CD4-positive, alpha-beta T cell treated with Interleukin-6 for 4 hours (primary cell): ENCODE measurements around the gene TFAM.

Experiments
- DNase-seq: peaks from one replicate; pipeline ENCODE4 v3.0.0-alpha.2; 2020; ENCODE audit warnings: mixed read lengths

The TFAM gene

GRCh38 chr10:58384999-58385783 is at the start of gene TFAM:
TFAM (plus strand) TSS chr10:58385410; CDS start chr10:58385548, 138 bp downstream.
- DNase-seq, result peak; percentile 97

DNA sequence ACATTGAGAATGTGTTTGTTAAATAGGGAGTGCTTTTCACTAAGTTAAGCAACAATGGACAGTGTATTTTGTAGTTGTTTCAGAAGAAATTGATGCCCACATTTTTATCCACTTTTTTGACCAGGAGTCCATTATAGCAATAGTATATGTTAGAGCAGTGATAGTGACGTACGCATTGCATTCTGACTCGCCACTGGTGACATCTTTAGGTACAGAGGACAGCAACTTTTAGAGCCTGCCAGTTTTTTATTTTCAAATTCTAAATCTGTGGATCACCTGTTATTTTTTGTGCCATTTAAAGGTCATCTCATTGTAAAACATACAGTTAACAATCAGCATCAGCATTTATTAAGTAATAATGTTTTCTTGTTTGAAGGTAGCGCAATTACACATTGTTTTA is 49.0 kb upstream of the TFAM start:
- no peak for DNase-seq

DNA sequence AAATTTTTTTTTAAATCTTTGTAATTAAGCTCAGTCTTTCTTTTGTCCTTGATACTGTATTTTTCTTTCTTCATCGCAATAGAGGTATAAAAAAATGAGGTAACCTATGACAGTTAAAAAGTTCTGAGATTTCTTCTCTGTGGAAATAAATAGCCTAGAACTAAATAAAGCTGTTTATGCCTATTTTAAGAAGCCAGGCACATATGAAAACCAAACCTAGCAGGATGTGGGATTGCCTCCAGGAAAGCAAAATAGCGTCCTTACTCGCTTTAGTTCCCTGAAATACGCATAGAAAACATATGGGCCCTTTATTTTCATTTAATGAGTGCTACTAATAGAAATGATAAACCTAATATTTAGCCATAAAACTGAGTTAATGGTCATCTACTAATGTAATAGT is 43.8 kb upstream of the TFAM start:
- no peak for DNase-seq

DNA sequence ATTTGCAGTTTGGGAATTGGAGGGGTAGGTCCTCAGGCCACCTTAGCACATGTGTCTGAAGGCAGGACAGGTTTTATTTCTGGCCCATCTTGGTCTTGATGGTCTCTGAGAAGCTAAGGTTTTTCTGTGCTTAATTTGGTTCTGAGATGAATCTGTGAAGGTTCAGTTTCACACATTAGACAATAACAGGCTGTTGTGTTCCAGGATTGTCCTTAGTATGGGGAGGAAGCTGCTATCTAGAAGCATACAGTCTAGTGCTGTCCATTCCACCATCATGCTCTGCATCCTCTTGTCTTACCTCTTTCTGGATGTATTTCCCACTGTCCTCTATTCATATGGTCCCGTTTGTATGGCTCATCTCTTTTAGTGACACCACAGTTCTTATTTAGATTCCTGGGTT is 43.3 kb upstream of the TFAM start:
- DNase-seq, result no peak

DNA sequence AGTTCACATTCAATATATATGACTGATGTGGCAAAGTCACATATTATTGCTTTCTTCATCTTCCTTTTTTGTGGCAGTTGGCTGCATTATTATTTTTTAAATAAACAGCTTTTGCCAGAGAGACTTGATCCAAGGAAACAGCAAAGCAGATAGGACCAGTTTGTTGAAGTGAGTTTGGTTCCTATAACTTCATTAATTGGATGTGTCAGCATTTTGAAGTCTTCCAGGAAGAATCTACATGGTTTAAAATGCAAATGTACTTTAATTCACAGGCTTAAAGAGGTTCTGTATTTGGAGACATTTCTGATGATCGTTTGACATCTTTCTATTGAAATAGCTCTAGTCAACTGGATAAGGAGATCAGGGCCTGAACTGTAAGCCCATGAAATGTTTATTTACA is 37.2 kb upstream of the TFAM start:
- DNase-seq, result no peak

DNA sequence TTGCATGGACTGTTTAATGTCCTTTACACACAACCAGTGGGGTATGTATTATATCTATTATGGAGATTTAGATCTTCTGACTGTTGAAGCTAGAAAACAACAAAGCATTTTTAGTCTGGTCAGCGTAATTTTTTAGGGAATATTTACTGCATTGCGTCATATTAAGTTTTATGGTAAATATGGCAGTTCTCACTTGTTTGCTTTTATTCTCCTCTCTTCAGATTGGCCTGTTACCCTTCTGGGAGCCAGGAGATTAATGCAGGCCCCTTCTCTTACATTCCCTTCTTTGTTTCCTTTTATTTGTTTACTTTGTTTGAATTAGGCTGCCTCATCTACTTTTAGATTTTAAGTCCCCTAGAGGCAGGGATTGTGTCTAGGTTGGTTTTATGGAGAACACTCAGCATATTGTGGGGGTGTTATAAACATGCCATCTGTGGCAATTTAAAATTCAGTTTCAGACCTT is 36.6 kb upstream of the TFAM start:
- no peak for DNase-seq

DNA sequence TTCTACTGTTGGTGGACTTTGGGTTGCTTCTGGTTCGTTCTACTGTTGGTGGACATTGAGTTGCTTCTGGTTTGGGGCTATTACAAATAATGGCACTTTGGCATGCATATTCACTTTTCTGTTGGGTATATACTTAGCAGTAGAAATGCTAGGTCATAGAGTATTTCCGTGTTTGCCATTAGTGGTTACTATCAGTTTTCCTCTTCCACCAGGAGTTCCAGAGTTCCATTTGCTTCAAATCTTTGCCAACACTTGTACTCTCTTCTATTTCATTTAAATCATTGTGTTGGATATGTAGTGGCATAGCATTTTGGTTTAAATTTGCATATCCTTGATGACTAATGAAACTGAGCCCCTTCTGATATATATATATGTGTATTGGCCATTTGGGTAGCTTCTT is 35.2 kb upstream of the TFAM start:
- DNase-seq, result no peak

- no peak for DNase-seq
Observed at GRCh38 chr10:58350619-58351323, 34.4 kb upstream of the TFAM start.

DNA sequence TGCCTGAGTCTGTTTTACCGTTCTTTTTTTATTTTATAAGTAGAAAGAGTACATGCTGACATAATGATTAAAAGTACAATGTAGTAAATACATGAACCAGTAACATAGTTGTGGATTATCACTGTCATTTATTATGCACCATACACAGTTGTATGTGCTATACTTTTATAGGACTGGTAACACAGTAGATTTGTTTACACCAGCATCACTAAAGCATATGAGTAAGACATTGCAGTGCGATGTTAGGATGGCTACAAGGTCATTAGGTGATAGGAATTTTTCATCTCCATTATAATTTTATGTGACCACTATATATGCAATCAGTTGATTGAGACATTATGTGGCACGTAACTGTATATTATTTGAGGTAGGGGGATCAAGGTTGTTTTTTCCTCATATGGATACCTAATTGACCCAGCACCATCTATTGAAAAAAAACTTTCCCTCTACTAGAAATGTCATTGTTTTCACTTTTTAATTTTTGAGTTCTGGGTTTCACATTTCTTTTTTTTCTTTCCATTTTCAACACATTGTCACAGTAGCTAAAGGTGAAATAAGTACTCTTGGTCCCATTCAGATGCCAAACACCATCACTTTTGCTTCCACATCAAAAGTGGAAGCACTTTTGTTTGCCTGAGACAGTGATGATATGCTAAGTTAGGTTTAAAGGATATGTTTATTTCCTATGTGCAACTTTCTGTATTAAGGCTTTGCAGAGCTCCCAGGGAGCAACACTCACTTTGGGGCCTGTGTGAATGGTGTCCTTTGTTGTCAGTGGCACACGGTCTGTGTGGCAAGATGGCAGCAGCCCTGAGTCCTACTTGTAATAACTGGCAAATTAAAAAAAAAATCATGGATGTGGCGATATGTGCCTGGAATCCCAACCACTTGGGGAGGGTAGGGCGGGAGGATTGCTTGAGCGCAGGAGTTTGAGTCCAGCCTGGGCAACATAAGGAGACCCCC is 33.3 kb upstream of the TFAM start:
- no peak for DNase-seq

DNA sequence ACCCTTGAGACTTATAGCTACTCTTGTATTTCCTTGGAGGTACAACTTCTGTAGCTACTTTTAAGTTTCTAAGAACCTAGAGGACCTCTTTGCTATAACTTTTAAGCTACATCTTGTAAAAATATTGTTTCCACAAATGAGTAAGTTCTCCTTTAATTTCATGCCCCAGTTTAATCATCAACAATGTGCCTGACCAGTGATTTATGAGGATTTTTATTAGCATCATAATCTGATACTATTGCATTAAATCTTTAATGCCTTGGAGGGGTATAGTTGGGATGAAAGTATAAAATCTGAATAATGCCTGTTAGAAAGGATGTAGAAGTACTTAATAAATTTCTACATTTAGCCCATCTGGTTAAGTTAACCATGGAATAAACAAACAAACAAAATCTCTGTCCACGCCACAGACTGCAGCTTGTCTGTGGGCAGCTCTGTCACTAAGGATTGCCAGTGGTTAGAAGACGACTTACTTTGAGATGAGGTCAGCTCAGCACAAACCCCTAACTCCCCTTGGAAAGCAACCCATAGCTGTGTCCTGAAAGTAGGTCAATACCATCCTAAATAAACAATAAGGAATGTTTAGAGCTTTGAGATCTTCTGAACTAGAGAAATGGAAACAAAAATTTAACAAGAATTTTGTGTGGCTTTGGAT is 32.1 kb upstream of the TFAM start:
- no peak for DNase-seq

GRCh38 chr10:58356756-58357155 is 28.5 kb upstream of the TFAM start:
- DNase-seq, result no peak

GRCh38 chr10:58358314-58358933 is 26.8 kb upstream of the TFAM start:
- DNase-seq, result no peak

- DNase-seq, result no peak
Observed at GRCh38 chr10:58358947-58359346, 26.3 kb upstream of the TFAM start.

DNA sequence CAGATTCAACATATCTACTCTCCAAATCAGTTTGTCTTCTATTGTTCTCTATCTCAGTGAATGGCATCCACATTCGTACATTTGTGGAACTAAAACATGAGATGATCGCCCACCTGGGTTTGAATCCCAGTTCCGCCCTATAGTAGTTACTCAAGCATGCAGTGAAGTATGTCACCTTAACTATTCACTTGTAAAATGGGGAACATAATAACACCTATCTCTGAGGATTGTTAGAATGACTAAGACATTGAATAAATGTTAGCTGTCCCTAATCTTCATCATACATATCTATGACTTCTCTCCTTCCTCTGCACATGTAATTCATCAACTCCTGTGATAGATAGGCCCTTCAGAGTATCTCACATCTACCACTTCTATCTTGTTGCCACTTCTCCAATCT is 25.7 kb upstream of the TFAM start:
- DNase-seq, result no peak

GRCh38 chr10:58360412-58361004 is 24.7 kb upstream of the TFAM start:
- DNase-seq, result no peak

DNA sequence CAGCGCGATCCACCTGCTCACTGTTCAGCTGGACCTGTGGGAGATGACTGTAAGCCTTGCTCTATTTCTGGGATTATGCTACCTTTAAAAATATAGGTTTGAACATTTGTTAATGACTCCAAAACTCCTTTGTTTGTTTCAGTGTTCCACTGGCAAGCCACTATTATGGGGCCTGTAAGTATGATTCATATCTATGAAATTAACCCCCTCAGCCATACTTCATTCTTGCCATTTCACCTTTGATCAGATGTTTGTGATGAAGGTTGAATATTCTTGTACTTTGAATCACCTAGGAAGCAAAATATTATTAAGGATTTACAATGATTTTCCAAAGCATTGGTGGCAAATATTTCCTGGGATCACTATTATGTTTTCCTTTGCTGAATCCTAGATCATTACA is 23.9 kb upstream of the TFAM start:
- no peak for DNase-seq

GRCh38 chr10:58362027-58362789 is 23.0 kb upstream of the TFAM start:
- DNase-seq, result no peak

DNA sequence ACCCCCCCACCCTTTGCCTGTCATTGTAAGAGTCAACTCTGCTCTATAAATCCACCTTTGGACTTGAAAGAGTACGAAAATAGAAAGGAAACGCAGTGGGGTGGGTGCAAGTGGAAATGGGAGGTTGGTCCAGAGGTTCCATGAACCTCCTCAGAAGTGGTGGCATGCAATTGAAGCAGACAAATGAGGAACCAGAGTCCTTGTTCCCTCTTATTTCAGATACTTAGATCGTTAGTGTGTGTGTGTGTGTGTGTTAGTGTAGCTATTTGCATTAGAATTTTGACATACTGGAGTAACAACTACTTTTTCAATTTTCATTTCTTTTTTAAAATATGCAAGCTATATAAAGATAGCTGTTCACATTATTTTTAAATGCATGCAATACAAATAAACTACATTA is 18.1 kb upstream of the TFAM start:
- DNase-seq, result no peak

DNA sequence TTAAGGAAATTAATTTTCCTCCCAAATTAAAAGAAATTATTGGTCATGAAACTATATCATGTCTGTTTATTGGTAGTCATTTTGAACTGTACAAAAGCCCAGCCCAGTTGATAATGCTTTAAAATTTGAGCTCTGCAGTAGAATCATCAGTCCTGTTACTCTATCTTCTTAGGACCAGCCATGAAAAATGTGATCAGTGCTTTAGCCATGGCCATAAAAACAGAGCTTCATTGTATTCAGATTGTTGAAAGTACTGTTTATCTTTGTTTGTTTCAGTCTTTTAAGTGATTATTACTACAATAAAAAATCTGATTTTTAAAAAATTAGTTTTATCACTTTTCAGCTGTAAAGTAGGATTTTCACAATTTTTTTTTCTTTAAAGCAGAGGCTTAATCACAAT is 13.7 kb upstream of the TFAM start:
- DNase-seq, result no peak

DNA sequence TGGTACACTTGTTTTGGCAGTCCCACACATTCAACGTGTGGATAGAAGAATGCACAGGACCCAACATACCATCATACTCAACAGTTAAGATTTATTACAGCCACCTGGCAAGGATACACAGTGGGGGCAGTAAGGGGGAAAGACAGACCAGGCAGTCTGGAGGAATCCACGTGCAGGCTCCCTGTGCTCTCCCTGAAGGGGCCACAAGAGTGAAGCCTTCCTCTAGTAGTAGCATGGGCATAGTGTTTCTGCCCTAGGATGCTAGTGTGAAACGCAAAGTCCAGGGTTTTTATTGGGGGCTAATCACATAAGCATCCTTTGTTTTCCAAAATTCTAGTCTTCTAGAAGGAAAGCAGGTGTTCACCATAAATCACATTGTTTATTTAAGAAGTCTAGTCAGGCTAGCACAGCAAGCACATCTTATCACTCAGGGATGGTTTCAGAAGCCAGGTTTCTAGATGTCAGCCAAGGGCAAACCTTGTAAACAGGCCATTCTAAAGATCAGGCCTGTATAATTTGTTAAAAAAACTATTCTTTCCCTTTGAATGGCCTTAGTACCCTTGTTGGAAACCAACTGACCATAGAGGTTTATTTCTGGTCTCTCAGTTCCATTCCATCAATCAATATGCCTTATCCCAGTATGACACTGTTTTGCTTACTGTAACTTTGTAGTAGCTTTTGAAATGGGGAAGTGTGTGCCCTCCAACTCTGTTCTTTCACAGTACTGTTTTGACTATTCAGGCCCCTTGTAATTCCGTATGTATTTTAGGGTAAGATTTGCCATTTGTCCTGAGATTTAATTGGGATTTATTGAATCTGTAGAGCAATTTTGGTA is 12.4 kb upstream of the TFAM start:
- no peak for DNase-seq
